Glomerular endothelial cell (primary cell): ENCODE results near the gene PDE12. TPM values are rescaled to one million over a fixed set of nuclear protein-coding genes. Genes with fewer than 3 reads are reported as not detected.

ENCODE experiments used
- DNase-seq: peaks from one replicate; pipeline ENCODE4 v3.0.0-alpha.2; 2011; ENCODE audit warnings: low read depth, low spot score; ENCODE audit errors: extremely low read depth
- total RNA-seq: library from RNA; depleted of rRNA; stranded (reverse); fragments of >200 nt; gene quantifications from 2 replicates; pipeline ENCODE4 v1.2.3, GENCODE V29; 2015

The PDE12 gene, protein sequence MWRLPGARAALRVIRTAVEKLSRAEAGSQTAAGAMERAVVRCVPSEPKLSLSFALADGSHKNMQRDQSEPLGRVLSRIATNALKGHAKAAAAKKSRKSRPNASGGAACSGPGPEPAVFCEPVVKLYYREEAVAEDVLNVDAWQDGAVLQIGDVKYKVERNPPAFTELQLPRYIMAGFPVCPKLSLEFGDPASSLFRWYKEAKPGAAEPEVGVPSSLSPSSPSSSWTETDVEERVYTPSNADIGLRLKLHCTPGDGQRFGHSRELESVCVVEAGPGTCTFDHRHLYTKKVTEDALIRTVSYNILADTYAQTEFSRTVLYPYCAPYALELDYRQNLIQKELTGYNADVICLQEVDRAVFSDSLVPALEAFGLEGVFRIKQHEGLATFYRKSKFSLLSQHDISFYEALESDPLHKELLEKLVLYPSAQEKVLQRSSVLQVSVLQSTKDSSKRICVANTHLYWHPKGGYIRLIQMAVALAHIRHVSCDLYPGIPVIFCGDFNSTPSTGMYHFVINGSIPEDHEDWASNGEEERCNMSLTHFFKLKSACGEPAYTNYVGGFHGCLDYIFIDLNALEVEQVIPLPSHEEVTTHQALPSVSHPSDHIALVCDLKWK
- 14.2 and 18.6 TPM in 2 replicates for total RNA-seq

DNA sequence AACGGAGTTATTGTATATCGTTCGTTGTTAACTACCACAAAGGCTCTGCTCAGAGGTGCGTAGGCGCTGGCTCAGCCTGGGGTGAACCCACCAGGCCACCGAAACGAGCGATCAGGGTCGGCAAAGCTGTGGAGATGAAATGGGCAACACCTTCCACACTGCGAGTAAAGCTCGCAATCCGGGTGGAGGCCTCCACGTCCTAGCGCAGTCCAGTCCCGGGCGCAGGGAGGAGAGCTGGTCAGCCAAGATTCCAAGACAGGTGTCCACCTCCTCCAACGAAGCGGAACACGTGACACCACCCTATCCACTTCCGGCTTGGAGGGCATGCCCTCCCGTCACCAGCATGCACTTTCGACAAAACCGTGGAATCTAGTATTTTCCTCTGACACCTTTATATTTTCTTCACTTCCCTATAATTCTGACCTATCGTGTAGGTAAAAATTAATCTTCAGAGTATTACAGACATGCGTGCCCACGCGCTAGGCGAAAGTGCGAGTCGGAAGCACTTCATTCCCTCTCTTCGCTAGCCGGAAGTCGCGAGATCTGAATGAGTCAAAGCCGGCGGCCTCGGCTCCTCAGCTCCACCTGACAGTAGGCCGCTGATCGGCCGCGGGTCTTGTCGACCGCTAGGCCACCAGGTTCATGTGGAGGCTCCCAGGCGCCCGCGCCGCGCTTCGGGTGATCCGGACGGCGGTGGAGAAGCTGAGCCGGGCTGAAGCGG is at the start of gene PDE12:
Gene PDE12, plus strand, starts transcription at position 537 of the 721 bp plus-strand sequence. Its CDS starts 106 bp downstream, at position 643.
- peak; percentile 85 for DNase-seq

DNA sequence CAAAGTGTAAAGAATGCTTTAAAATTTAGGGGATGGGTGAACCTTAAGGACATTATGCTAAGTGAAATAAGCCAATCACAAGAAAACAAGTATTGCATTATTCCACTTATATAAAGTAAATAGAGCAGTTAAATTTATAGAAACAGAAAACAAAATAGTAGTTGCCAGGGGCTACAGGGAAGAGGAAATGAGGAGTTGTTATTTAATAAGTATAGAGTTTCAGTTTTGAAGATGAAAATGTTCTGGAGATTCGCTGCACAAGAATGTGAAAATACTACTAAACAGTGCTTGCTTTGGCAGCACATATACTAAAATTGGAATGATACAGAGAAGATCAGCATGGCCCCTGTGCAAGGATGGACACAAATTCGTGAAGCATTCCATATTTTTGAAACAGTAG is 43.9 kb upstream of the PDE12 start:
- no peak for DNase-seq

DNA sequence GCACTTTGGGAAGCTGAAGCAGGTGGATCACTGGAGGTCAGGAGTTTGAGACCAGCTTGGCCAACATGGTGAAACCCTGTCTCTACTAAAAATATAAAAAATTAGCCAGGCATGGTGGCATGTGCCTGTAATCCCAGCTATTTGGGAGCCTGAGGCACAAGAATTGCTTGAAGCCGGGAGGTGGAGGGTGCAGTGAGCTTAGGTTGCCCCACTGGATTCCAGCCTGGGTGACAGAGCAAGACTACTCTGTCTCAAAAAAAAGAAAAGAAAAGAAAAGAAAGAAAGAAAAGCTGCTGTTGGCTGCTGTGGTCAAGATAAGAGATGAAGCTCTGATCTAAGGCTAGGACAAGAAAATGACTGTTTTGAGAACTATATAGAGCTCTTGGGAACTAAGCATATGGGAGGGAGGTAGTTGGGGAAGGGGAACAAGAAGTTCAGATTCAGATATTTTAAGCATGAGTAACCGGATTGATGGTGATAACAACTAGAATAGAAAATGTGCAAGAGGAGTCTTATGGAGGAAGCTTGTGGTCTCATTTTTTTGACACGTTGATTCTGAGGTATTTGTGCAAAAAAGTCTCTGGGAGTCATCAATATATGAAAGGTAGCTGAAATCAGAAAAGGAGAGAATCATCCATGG is 37.7 kb upstream of the PDE12 start:
- no peak for DNase-seq

DNA sequence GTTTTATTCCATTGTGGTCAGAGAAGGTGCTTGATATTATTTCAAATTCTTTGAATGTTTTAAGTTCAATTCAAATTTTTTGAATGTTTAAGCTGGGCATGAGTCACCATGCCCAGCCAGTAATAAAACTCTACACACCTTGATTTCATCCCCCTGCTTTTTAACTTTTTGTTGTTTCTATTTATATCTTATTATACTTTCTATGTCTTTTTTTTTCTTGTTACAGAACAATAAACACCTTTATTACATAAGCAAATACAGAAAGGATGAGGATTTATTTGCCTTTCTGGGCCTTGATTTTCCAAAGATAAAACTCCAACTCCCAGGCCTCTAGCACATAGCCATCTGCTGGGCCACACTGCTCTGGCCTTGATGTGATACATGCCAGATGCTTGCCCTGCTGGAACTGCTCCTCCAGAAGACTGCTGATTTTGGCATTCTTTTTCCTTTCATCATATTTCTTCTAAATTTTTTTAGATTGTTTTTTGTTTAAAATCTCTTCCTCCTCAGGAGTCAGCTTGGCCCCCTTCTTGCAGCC is 25.9 kb upstream of the PDE12 start:
- DNase-seq = no peak

DNA sequence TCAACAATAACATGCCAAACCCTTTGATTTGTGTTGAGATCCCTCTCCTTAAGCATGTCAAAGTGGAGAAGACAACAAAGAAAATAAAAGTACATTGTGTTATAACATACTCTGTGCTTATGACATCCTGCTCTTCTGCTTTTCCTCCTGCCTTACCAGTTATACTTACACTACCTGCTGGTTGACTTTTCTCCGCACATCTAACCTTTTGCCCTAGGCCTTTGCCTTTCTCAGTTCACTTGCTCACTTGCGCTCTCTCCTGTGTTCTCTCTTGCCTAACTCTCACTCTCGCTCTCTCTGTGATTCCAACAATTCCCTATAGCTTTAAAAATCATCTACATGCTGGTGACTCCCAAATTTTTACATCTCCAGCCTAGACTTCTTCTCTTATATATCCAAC is 17.6 kb upstream of the PDE12 start:
- no peak for DNase-seq

DNA sequence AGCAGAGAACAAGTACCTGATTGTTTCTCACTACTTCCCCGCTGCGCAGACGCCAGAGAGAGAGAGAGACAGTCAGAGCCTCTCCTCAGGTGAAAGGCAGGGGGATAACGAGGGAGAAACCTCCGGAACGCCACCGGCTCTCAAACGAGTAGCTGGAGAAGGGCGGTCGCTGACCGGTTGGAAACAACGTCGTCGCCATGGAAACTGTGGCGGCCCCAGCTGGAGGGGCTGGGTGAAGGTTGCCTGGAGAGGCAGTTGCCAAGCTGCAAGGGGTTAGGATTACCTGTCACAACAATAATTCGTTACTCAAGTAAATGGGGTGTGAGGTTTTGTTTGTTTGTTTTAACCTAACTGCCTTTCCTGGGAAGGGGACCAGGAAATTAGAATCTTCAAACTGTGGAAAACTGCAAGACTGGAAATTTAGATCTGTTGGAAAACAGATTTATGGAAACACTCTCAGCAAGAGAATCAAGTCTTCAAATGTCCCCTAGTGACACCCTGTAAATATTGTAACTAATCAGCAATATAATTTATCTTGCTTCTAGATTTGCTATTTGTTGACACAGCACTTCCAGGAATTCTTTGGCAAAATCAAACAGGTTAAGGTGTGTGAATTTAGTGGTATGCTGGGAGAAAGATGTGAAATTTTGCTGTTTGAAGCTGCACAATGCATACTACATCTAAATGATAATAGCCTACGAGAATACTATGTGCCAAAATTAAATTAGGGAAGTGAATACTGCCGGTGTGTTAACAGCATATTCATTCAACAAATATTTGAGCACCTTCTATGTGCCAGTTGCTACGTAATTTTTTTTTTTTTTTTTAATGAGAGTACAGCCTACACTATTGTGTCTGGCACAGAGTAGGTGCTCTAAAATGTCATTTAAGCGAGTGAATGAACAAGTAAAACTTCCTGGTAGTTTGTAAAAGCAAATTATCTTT is 11.6 kb upstream of the PDE12 start, which contains the start of gene DNAH12:
Gene DNAH12, minus strand, starts transcription at position 164 of the 945 bp plus-strand sequence. CDS start 1,474 bp downstream, outside the sequence.
- no peak for DNase-seq

DNA sequence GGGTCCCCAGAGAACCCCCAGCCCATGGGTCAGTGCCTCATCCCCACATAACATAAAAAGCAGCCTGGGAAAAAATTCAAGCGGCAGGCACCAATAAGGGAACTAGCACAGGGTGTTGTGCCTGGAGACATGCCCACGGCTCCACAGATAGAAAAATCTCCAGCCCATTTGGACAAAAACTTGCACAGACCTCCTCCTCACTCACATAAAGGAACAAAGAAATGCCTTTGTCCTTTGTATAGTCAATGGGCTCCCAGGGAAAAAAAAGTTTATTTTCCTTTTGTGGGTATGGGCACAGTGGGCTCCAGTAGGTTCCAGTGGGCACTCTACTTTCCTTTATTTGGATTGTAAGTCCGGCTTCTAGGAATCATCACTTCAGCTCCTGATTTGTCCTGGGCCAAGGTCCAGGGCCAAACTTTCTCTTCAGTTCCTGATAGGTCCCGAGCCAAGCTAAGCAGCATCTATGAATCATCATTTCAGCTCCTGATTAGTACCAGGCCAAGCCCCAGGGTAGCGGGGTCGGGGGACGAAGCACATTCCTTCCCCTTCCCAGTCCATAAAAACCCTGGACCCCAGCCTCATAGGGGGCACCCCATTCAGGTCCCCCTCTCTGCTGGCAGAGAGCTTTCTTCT is 10.3 kb upstream of the PDE12 start:
- no peak for DNase-seq

DNA sequence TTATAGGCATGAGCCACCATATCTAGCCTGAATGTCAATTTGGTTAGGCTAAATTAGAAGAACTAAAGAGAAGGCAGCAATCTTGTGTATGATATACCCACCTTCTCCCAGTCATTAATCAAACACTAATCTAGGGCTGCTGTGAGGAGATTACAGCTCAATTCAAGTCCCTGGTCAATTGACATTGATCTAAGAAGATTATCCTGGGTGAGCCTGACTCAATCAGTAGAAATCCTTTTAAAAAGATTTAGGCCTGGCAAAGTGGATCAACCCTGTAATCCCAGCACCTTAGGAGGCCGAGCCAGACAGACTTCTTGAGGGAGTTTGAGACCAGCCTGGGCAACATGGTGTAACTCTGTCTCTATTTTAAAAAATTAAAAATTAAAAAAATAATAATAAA is 9.5 kb upstream of the PDE12 start:
- DNase-seq = no peak

DNA sequence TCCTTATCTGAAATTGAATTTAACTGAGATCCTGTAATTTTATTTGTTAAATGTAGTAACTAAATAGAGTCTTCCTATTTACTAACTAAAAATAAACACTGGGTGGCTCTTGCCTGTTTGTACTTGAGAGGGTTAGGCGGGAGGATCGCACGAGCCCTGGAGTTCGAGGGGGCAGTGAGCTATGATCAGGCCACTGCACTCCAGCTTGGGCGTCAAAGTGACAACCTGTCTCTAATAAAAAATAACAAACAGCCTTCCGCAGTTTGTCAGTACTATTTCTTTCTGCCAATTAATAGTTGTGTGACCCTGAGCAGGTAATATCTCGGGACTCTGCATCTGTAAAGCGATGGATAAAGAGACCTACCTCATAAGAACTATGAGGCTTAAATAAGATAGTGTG is 768 bp upstream of the PDE12 start:
- no peak for DNase-seq

DNA sequence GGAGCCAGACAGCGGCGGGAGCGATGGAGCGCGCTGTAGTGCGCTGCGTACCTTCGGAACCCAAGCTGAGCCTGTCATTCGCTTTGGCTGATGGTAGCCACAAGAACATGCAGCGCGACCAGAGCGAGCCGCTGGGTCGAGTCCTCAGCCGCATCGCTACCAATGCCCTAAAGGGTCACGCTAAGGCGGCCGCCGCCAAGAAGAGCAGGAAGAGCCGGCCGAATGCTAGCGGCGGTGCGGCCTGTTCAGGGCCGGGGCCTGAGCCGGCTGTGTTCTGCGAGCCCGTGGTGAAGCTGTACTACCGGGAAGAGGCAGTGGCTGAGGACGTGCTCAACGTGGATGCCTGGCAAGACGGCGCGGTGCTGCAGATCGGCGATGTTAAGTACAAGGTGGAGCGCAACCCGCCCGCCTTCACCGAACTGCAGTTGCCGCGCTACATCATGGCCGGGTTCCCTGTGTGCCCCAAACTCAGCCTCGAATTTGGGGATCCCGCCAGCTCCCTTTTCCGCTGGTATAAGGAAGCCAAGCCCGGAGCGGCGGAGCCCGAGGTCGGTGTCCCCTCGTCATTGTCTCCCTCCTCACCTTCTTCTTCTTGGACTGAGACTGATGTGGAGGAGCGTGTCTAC is 498 bp downstream of the PDE12 start:
- DNase-seq = no peak

DNA sequence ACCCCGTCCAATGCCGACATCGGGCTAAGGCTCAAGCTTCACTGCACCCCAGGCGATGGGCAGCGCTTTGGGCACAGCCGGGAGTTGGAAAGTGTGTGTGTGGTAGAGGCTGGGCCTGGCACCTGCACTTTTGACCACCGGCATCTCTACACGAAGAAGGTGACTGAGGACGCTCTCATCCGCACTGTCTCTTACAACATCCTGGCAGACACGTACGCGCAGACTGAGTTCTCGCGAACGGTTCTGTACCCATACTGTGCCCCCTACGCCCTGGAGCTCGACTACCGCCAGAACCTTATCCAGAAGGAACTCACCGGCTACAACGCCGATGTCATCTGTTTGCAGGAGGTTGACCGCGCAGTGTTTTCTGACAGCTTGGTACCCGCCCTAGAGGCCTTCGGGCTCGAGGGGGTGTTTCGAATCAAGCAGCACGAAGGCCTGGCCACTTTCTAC is 1.0 kb downstream of the PDE12 start:
- no peak for DNase-seq

DNA sequence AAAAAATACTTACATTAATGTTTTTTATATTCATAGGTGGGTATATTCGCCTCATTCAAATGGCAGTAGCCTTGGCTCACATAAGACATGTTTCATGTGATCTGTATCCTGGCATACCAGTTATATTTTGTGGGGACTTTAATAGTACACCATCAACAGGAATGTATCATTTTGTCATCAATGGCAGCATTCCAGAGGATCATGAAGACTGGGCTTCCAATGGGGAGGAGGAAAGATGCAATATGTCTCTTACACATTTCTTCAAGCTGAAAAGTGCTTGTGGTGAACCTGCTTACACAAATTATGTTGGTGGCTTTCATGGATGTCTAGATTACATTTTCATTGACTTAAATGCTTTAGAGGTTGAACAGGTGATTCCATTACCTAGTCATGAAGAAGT is 3.5 kb downstream of the PDE12 start:
- no peak for DNase-seq

DNA sequence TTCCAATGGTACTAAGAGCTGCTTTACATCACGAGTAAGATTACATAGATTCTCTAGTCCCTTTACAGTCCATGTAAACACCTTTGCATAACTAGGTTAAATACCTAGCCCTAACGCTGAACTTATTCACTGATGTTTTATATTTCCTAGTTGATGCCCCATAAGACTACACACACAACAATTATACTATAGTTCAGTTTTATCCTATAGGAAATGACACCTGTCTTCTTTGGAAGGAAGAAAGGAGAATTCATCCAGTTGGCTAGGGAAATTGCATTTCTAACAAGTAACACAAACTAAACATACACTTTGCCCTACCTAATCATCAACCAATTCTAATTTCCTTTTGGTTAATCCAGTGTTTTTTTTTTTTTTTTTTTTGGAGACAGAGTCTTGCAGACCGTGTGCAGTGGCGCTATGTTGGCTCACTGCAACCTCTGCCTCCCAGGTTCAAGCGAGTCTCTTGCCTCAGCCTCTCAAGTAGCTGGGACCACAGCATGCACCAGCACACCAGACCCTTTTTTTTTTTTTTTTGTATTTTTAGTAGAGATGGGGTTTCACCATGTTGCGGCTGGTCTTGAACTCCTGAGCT is 13.9 kb downstream of the PDE12 start:
- no peak for DNase-seq

DNA sequence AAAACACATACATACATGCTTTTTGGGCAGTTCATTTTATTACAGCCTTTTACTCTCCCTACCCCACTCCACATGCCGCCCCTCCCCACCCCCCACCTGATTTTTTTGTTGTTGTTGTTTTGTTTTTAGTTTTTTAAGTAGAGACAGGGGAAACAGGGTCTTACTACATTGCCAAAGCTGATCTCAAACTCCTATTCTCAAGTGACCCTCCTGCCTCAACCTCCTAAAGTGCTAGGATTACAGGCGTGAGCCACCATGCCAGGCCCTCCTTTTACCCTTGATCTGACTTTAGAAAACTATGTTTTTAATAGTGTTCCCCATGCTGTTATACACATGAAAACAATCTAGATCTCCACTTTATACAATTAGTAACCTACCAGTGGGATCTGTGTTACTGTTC is 14.8 kb downstream of the PDE12 start:
- DNase-seq = no peak

DNA sequence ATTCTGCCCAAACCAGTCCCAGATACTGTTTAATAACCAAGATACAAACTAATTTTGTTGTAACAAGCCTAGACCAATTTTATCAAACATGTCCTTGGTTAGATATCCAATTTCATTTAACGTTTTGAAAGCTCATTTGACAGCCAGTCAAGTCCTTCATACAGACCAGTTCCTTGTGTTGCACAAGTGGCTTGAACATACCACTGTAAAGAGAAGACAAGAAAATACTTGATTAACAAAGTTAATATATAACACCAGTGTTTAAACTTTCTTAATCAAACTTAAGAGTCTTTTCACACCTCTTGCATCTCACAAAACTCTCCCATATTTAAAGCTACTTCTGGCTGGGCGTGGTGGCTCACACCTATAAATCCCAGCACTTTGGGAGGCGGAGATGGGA is 16.0 kb downstream of the PDE12 start:
- no peak for DNase-seq

DNA sequence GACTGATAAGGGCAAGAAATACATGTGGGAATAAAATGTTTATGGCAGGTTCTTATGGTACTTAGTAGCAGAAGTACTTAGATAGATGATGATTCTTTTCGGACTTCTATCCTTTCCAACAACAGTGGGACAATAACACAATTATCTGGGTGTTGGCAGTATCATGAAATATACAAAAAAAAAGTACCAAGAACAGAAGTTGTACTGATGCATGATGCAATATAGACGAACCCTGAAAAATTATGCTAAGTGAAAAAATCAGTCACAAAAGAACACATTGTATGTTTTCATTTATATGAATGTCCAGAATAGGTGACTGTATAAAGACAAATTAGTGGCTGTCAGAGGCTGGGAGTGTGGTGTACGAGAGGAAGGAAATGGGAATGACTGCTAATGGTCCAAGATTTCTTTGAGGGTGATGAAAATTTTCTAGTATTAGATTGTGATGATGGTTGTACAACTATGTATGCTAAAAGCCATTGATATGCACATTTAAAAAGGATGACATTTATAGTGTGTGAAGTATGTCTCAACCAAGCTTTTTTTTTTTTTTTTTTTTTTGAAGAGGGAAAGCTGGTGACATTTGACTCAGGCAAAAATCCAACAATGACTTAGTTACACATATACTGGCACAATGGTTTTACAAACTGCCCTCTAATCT is 20.0 kb downstream of the PDE12 start:
- no peak for DNase-seq

DNA sequence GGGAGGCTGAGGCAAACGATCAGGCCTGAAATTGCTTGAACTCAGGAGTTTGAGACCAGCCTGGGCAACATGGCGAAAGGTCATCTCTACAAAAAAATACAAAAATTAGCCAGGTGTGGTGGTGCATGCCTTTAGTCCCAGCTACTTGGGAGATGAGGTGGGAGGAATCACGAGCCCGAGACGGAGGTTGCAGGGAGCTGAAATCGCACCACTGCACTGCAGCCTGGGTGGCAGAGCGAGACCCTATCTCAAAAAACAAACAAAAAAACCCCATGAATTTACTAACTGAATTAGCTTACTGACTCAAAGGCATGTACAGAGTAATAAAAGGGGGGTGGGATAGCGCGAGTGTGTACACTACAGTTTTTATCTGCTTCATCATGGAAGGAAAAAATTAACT is 21.7 kb downstream of the PDE12 start:
- DNase-seq = no peak
